WTC11 (cell line): ENCODE results near the gene EEIG1. TPM values are rescaled to one million over a fixed set of nuclear protein-coding genes. Genes with fewer than 3 reads are reported as not detected.

Source experiments
- ATAC-seq: fragments of 200-7000 bp; cut with Tn5 transposase; 2 replicates; pipeline ENCODE4 v1.10.0; 2021; ENCODE audit warnings: mild to moderate bottlenecking, moderate library complexity
- CTCF ChIA-PET: fragments of 300-600 bp; sonication (Branson Sonifier 250); formaldehyde crosslinking; loops from one replicate; lab custom pipeline; 2021; ENCODE audit warnings: antibody characterized with exemption; lab: Charles Lee
- POLR2A ChIA-PET: fragments of 350-600 bp; sonication (Branson Sonifier 250); formaldehyde crosslinking; loops from one replicate; lab custom pipeline; 2021; ENCODE audit warnings: antibody characterized with exemption; lab: Charles Lee
- DNase-seq: peaks from one replicate; pipeline ENCODE4 v3.0.0; 2021; ENCODE audit warnings: low spot score
- H3K27ac Mint-ChIP-seq: 2 replicates; pipeline ENCODE4 v1.8.0; 2021; ENCODE audit warnings: mixed read lengths
- H3K27me3 Mint-ChIP-seq: 2 replicates; pipeline ENCODE4 v1.8.0; 2021; ENCODE audit warnings: low read depth, mild to moderate bottlenecking, moderate library complexity, mixed read lengths
- H3K36me3 Mint-ChIP-seq: 2 replicates; pipeline ENCODE4 v1.8.0; 2021; ENCODE audit warnings: mixed read lengths
- H3K4me1 Mint-ChIP-seq: 2 replicates; pipeline ENCODE4 v1.8.0; 2022; ENCODE audit warnings: mixed read lengths
- H3K4me3 Mint-ChIP-seq: 2 replicates; pipeline ENCODE4 v1.8.0; 2021; ENCODE audit warnings: mild to moderate bottlenecking, moderate library complexity, mixed read lengths
- H3K9me3 Mint-ChIP-seq: 2 replicates; pipeline ENCODE4 v1.8.0; 2021; ENCODE audit warnings: mixed read lengths
- ARID4B ChIP-seq: sonication (generic); formaldehyde crosslinking; IDR thresholded peaks from 2 replicates; pipeline ENCODE4 v1.8.0; 2023; ENCODE audit warnings: missing genetic modification reagents, mild to moderate bottlenecking, borderline replicate concordance
- ATF3 ChIP-seq: sonication (generic); formaldehyde crosslinking; conservative IDR thresholded peaks from 2 replicates; pipeline ENCODE4 v1.8.1; 2022; ENCODE audit warnings: mild to moderate bottlenecking, missing genetic modification reagents
- CBFB ChIP-seq: sonication (generic); formaldehyde crosslinking; IDR thresholded peaks from 2 replicates; pipeline ENCODE4 v1.8.1; 2022; ENCODE audit warnings: mild to moderate bottlenecking, low read depth, missing genetic modification reagents
- CREB1 ChIP-seq: sonication (generic); formaldehyde crosslinking; IDR thresholded peaks from 2 replicates; pipeline ENCODE4 v1.8.0; 2023; ENCODE audit warnings: mild to moderate bottlenecking, missing genetic modification reagents
- ELF4 ChIP-seq: sonication (generic); formaldehyde crosslinking; IDR thresholded peaks from 2 replicates; pipeline ENCODE4 v1.8.1; 2022; ENCODE audit warnings: low read depth, mild to moderate bottlenecking, moderate library complexity, missing genetic modification reagents
- FOXP1 ChIP-seq: sonication (generic); formaldehyde crosslinking; IDR thresholded peaks from 2 replicates; pipeline ENCODE4 v1.8.0; 2022; ENCODE audit warnings: missing genetic modification reagents, mild to moderate bottlenecking, moderate library complexity, borderline replicate concordance
- PREB ChIP-seq: sonication (generic); formaldehyde crosslinking; IDR thresholded peaks from 2 replicates; pipeline ENCODE4 v1.8.1; 2022; ENCODE audit warnings: mild to moderate bottlenecking, missing genetic modification reagents, moderate library complexity, borderline replicate concordance
- RORB ChIP-seq: fragments of 250-450 bp; sonication (Bioruptor Pico); IDR thresholded peaks from 2 replicates; pipeline ENCODE4 v1.9.0; 2021; ENCODE audit warnings: mild to moderate bottlenecking
- SMAD4 ChIP-seq: sonication (generic); formaldehyde crosslinking; IDR thresholded peaks from 2 replicates; pipeline ENCODE4 v1.8.0; 2022; ENCODE audit warnings: mild to moderate bottlenecking, missing genetic modification reagents
- SOX15 ChIP-seq: fragments of 250-450 bp; sonication (Bioruptor Pico); IDR thresholded peaks from 2 replicates; pipeline ENCODE4 v1.9.0; 2021; ENCODE audit warnings: mild to moderate bottlenecking
- STAT6 ChIP-seq: sonication (generic); formaldehyde crosslinking; conservative IDR thresholded peaks from 2 replicates; pipeline ENCODE4 v1.8.1; 2023; ENCODE audit warnings: mild to moderate bottlenecking, low read depth, missing genetic modification reagents, moderate library complexity
- TEAD1 ChIP-seq: sonication (generic); formaldehyde crosslinking; IDR thresholded peaks from 2 replicates; pipeline ENCODE4 v1.8.0; 2022; ENCODE audit warnings: mild to moderate bottlenecking, missing genetic modification reagents
- ZNF121 ChIP-seq: sonication (generic); formaldehyde crosslinking; IDR thresholded peaks from 2 replicates; pipeline ENCODE4 v1.8.0; 2023; ENCODE audit warnings: missing genetic modification reagents
- ZNF281 ChIP-seq: sonication (generic); formaldehyde crosslinking; IDR thresholded peaks from 2 replicates; pipeline ENCODE4 v1.8.0; 2023; ENCODE audit warnings: mild to moderate bottlenecking, missing genetic modification reagents
- ZNF425 ChIP-seq: fragments of 250-450 bp; sonication (Bioruptor Pico); conservative IDR thresholded peaks from 2 replicates; pipeline ENCODE4 v1.9.0; 2021; ENCODE audit warnings: mild to moderate bottlenecking
- ZSCAN18 ChIP-seq: fragments of 250-450 bp; sonication (Bioruptor Pico); IDR thresholded peaks from 2 replicates; pipeline ENCODE4 v2.1.2; 2022; ENCODE audit warnings: mild to moderate bottlenecking, moderate library complexity
- total RNA-seq: library from RNA; stranded (reverse); gene quantifications from 3 replicates; pipeline ENCODE4 v1.2.3, GENCODE V29; 2021

The EEIG1 gene
- total RNA-seq, 1 experiment from 2014 or later: 66.4 TPM

GRCh38 chr9:128011071-128011817 lies 30.5 kb upstream of the EEIG1 start:
- TF ChIP-seq ZNF121 (CRISPR knock-in tag): peak; percentile 91
- no peak for TF ChIP-seq PREB (CRISPR knock-in tag)
- POLR2A ChIA-PET: no interaction called here
- Mint-ChIP-seq H3K27ac (no peak overlapping the region; the same call in 1 of the 2 replicates), H3K4me3 (no peak overlapping the region), H3K36me3 (peaks cover 7% of the 10 kb centered on the region), H3K4me1 (peaks cover 14% of the 10 kb centered on the region), H3K27me3 (peaks cover 4% of the 10 kb centered on the region; the same call in 1 of the 2 replicates), H3K9me3 (peaks cover 14% of the 10 kb centered on the region)
- no peak for DNase-seq
- CTCF ChIA-PET: interaction anchor here (0.9 to 1.6 kb wide), 3 partner anchors 11 to 106 kb away, joined by 4 to 10 read pairs (median 8); no protein-coding TSS in a partner anchor
- peak; percentile 76 for ATAC-seq

GRCh38 chr9:128009639-128010038 lies 28.9 kb upstream of the EEIG1 start:
- TF ChIP-seq ZNF425 (CRISPR knock-in tag) (no peak), ELF4 (CRISPR knock-in tag) (no peak), ATF3 (CRISPR knock-in tag) (no peak), CBFB (CRISPR knock-in tag) (no peak), ZNF281 (CRISPR knock-in tag) (no peak), SMAD4 (CRISPR knock-in tag) (no peak), SOX15 (CRISPR knock-in tag) (no peak), FOXP1 (CRISPR knock-in tag) (no peak), ZSCAN18 (no peak), STAT6 (CRISPR knock-in tag) (no peak), RORB (no peak), TEAD1 (CRISPR knock-in tag) (no peak), ARID4B (CRISPR knock-in tag) (no peak), CREB1 (CRISPR knock-in tag) (no peak)
- peaks cover 7% of the 10 kb centered on the region for H3K36me3 Mint-ChIP-seq
- ATAC-seq: no peak
- DNase-seq: no peak
- peaks cover 4% of the 10 kb centered on the region; the same call in 1 of the 2 replicates for H3K27me3 Mint-ChIP-seq
- POLR2A ChIA-PET: no interaction called here
- H3K9me3 Mint-ChIP-seq: peaks cover 14% of the 10 kb centered on the region
- H3K4me1 Mint-ChIP-seq: peaks cover 14% of the 10 kb centered on the region
- CTCF ChIA-PET: interaction anchor here (0.7 to 1.1 kb wide), 2 partner anchors 54 to 66 kb away, joined by 3 to 4 read pairs; no protein-coding TSS in a partner anchor
- no peak overlapping the region for H3K27ac Mint-ChIP-seq
- H3K4me3 Mint-ChIP-seq: no peak overlapping the region
